ENCODE measurements around the gene IZUMO1R. TPM values are rescaled to one million over a fixed set of nuclear protein-coding genes. Genes with fewer than 3 reads are reported as not detected.

Gene IZUMO1R
- total RNA-seq, 5 donors from 2014 or later (not counting 1 experiment from before 2014, with no cell fraction given) = not detected

GRCh38 chr11:94307101-94307791 lies 2.9 kb downstream of the IZUMO1R start:
- CTCF ChIA-PET = no interaction called here
- no peak overlapping the region for H3K4me3 ChIP-seq (ENCODE audit: control insufficient read depth in 1 of 2, extremely low read depth in 1 of 2, low read length in 1 of 2)
- Mint-ChIP-seq H3K4me3 (no peak overlapping the region), H3K27ac (no peak overlapping the region), H3K36me3 (no peaks in the 10 kb centered on the region), H3K9me3 (no peaks in the 10 kb centered on the region), H3K27me3 (peaks cover 6 to 17% of the 10 kb centered on the region in 2 donors), H3K4me1 (no peaks in the 10 kb centered on the region)
- H3K4me1 ChIP-seq (ENCODE audit: control insufficient read depth in 1 of 2, extremely low read depth in 1 of 2, insufficient read depth in 2 of 2, low read length in 2 of 2) = no peaks in the 10 kb centered on the region
- POLR2A ChIA-PET = no interaction called here
- no peaks in the 10 kb centered on the region for H3K9me3 ChIP-seq
- H3K27ac ChIP-seq (ENCODE audit: low read length) = no peak overlapping the region
- ATAC-seq (replicated peaks in 1 of 4) (no peak), DNase-seq (no peak)
- no peaks in the 10 kb centered on the region for H3K36me3 ChIP-seq (ENCODE audit: control insufficient read depth in 2 of 2, extremely low read depth in 1 of 2, insufficient read depth in 1 of 2, low read length in 1 of 2)
- WGBS (ENCODE audit: insufficient coverage) = 91% methylated on average over 12 of the region's 14 CpGs
- peaks cover 0 to 26% of the 10 kb centered on the region in 2 experiments for H3K27me3 ChIP-seq (replicated peaks in 1 of 2; ENCODE audit: control insufficient read depth in 2 of 2, extremely low read depth in 1 of 2, insufficient read depth in 2 of 2, low read length in 1 of 2)

- H3K27ac Mint-ChIP-seq = no peak overlapping the region
Observed at GRCh38 chr11:94308024-94308423, 3.6 kb downstream of the IZUMO1R start.

GRCh38 chr11:94309757-94310156 lies 5.4 kb downstream of the IZUMO1R start:
- no peak overlapping the region for H3K27ac Mint-ChIP-seq
- H3K4me3 ChIP-seq (ENCODE audit: control insufficient read depth in 1 of 2, extremely low read depth in 1 of 2, low read length in 1 of 2) = no peak overlapping the region
- no peaks in the 10 kb centered on the region for H3K9me3 ChIP-seq
- peaks cover 24 to 26% of the 10 kb centered on the region in 2 donors for H3K27me3 Mint-ChIP-seq
- CTCF ChIA-PET = no interaction called here
- no peaks in the 10 kb centered on the region for H3K36me3 ChIP-seq (ENCODE audit: control insufficient read depth in 2 of 2, extremely low read depth in 1 of 2, insufficient read depth in 1 of 2, low read length in 1 of 2)
- no peak overlapping the region for H3K27ac ChIP-seq (ENCODE audit: low read length)
- DNase-seq (no peak), ATAC-seq (replicated peaks in 1 of 4) (no peak)
- no peaks in the 10 kb centered on the region for H3K4me1 Mint-ChIP-seq
- H3K36me3 Mint-ChIP-seq = no peaks in the 10 kb centered on the region
- H3K4me3 Mint-ChIP-seq = no peak overlapping the region
- H3K27me3 ChIP-seq (replicated peaks in 1 of 2; ENCODE audit: control insufficient read depth in 2 of 2, extremely low read depth in 1 of 2, insufficient read depth in 2 of 2, low read length in 1 of 2) = peaks cover 0 to 26% of the 10 kb centered on the region in 2 experiments
- no peaks in the 10 kb centered on the region for H3K4me1 ChIP-seq (ENCODE audit: control insufficient read depth in 1 of 2, extremely low read depth in 1 of 2, insufficient read depth in 2 of 2, low read length in 2 of 2)
- POLR2A ChIA-PET = no interaction called here
- H3K9me3 Mint-ChIP-seq = no peaks in the 10 kb centered on the region
- WGBS (ENCODE audit: insufficient coverage) = no CpG with 5 or more reads among the region's 1 CpG

More at GRCh38 chr11:94308024-94308423, 3.6 kb downstream of the IZUMO1R start:
- no peak for ATAC-seq (replicated peaks in 1 of 4)
- no peaks in the 10 kb centered on the region for H3K36me3 Mint-ChIP-seq
- 74% methylated on average over 5 of the region's 5 CpGs for WGBS (ENCODE audit: insufficient coverage)
- ChIA-PET CTCF (no interaction called here), POLR2A (no interaction called here)
- H3K9me3 ChIP-seq = no peaks in the 10 kb centered on the region
- DNase-seq = no peak
- no peaks in the 10 kb centered on the region for H3K9me3 Mint-ChIP-seq
- no peaks in the 10 kb centered on the region for H3K4me1 ChIP-seq (ENCODE audit: control insufficient read depth in 1 of 2, extremely low read depth in 1 of 2, insufficient read depth in 2 of 2, low read length in 2 of 2)
- H3K27me3 ChIP-seq (replicated peaks in 1 of 2; ENCODE audit: control insufficient read depth in 2 of 2, extremely low read depth in 1 of 2, insufficient read depth in 2 of 2, low read length in 1 of 2) = peaks cover 0 to 26% of the 10 kb centered on the region in 2 experiments
- no peak overlapping the region for H3K27ac ChIP-seq (ENCODE audit: low read length)
- no peak overlapping the region for H3K4me3 Mint-ChIP-seq
- H3K27me3 Mint-ChIP-seq = peaks cover 11 to 15% of the 10 kb centered on the region in 2 donors
- H3K36me3 ChIP-seq (ENCODE audit: control insufficient read depth in 2 of 2, extremely low read depth in 1 of 2, insufficient read depth in 1 of 2, low read length in 1 of 2) = no peaks in the 10 kb centered on the region
- H3K4me3 ChIP-seq (ENCODE audit: control insufficient read depth in 1 of 2, extremely low read depth in 1 of 2, low read length in 1 of 2) = no peak overlapping the region
- no peaks in the 10 kb centered on the region for H3K4me1 Mint-ChIP-seq

GRCh38 chr11:94310191-94310875 lies 6.0 kb downstream of the IZUMO1R start:
- Mint-ChIP-seq H3K36me3 (no peaks in the 10 kb centered on the region), H3K27me3 (peaks cover 24 to 28% of the 10 kb centered on the region in 2 donors), H3K4me3 (no peak overlapping the region), H3K27ac (no peak overlapping the region), H3K9me3 (no peaks in the 10 kb centered on the region), H3K4me1 (no peaks in the 10 kb centered on the region)
- DNase-seq (no peak), ATAC-seq (replicated peaks in 1 of 4) (no peak)
- H3K27me3 ChIP-seq (replicated peaks in 1 of 2; ENCODE audit: control insufficient read depth in 2 of 2, extremely low read depth in 1 of 2, insufficient read depth in 2 of 2, low read length in 1 of 2) = peaks cover 0 to 21% of the 10 kb centered on the region in 2 experiments
- no peak overlapping the region for H3K4me3 ChIP-seq (ENCODE audit: control insufficient read depth in 1 of 2, extremely low read depth in 1 of 2, low read length in 1 of 2)
- no peaks in the 10 kb centered on the region for H3K36me3 ChIP-seq (ENCODE audit: control insufficient read depth in 2 of 2, extremely low read depth in 1 of 2, insufficient read depth in 1 of 2, low read length in 1 of 2)
- H3K27ac ChIP-seq (ENCODE audit: low read length) = no peak overlapping the region
- no peaks in the 10 kb centered on the region for H3K4me1 ChIP-seq (ENCODE audit: control insufficient read depth in 1 of 2, extremely low read depth in 1 of 2, insufficient read depth in 2 of 2, low read length in 2 of 2)
- POLR2A ChIA-PET = no interaction called here
- 80% methylated on average over 1 of the region's 5 CpGs for WGBS (ENCODE audit: insufficient coverage)
- H3K9me3 ChIP-seq = no peaks in the 10 kb centered on the region
- CTCF ChIA-PET = no interaction called here

GRCh38 chr11:94312339-94312738 lies 8.0 kb downstream of the IZUMO1R start:
- no peaks in the 10 kb centered on the region for H3K4me1 Mint-ChIP-seq
- ChIA-PET POLR2A (no interaction called here), CTCF (interaction anchor here in 1 of 2 donors (0.6 kb wide), 1 partner anchor 108 kb away, joined by 3 read pairs; no protein-coding TSS in a partner anchor)
- Histone ChIP-seq H3K4me1 (ENCODE audit: control insufficient read depth in 1 of 2, extremely low read depth in 1 of 2, insufficient read depth in 2 of 2, low read length in 2 of 2) (no peaks in the 10 kb centered on the region), H3K27ac (ENCODE audit: low read length) (no peak overlapping the region), H3K36me3 (ENCODE audit: control insufficient read depth in 2 of 2, extremely low read depth in 1 of 2, insufficient read depth in 1 of 2, low read length in 1 of 2) (no peaks in the 10 kb centered on the region), H3K9me3 (no peaks in the 10 kb centered on the region), H3K4me3 (ENCODE audit: control insufficient read depth in 1 of 2, extremely low read depth in 1 of 2, low read length in 1 of 2) (no peak overlapping the region), H3K27me3 (replicated peaks in 1 of 2; ENCODE audit: control insufficient read depth in 2 of 2, extremely low read depth in 1 of 2, insufficient read depth in 2 of 2, low read length in 1 of 2) (peaks cover 0 to 10% of the 10 kb centered on the region in 2 experiments)
- no peaks in the 10 kb centered on the region for H3K9me3 Mint-ChIP-seq
- no peak overlapping the region for H3K27ac Mint-ChIP-seq
- ATAC-seq (replicated peaks in 1 of 4) (no peak), DNase-seq (no peak)
- peaks cover 28 to 29% of the 10 kb centered on the region in 2 donors for H3K27me3 Mint-ChIP-seq
- H3K4me3 Mint-ChIP-seq = no peak overlapping the region
- 60% methylated on average over 1 of the region's 4 CpGs for WGBS (ENCODE audit: insufficient coverage)
- H3K36me3 Mint-ChIP-seq = no peaks in the 10 kb centered on the region

- H3K36me3 Mint-ChIP-seq = no peaks in the 10 kb centered on the region
- Histone ChIP-seq H3K9me3 (no peaks in the 10 kb centered on the region), H3K27ac (ENCODE audit: low read length) (no peak overlapping the region), H3K36me3 (ENCODE audit: control insufficient read depth in 2 of 2, extremely low read depth in 1 of 2, insufficient read depth in 1 of 2, low read length in 1 of 2) (no peaks in the 10 kb centered on the region), H3K4me3 (ENCODE audit: control insufficient read depth in 1 of 2, extremely low read depth in 1 of 2, low read length in 1 of 2) (no peak overlapping the region), H3K4me1 (ENCODE audit: control insufficient read depth in 1 of 2, extremely low read depth in 1 of 2, insufficient read depth in 2 of 2, low read length in 2 of 2) (no peaks in the 10 kb centered on the region), H3K27me3 (replicated peaks in 1 of 2; ENCODE audit: control insufficient read depth in 2 of 2, extremely low read depth in 1 of 2, insufficient read depth in 2 of 2, low read length in 1 of 2) (peaks cover 0 to 2% of the 10 kb centered on the region in 2 experiments)
- no peak for DNase-seq
- no peak overlapping the region for H3K4me3 Mint-ChIP-seq
- POLR2A ChIA-PET = interaction anchor here in 1 of 2 donors (0.6 kb wide), 1 partner anchor 375 kb away, joined by 3 read pairs; no protein-coding TSS in a partner anchor
- H3K27ac Mint-ChIP-seq = no peak overlapping the region
- H3K4me1 Mint-ChIP-seq = no peaks in the 10 kb centered on the region
- WGBS (ENCODE audit: insufficient coverage) = 67% methylated on average over 1 of the region's 4 CpGs
- no peaks in the 10 kb centered on the region for H3K9me3 Mint-ChIP-seq
- no peak for ATAC-seq (replicated peaks in 1 of 4)
- peaks cover 21 to 26% of the 10 kb centered on the region in 2 donors for H3K27me3 Mint-ChIP-seq
- CTCF ChIA-PET = no interaction called here
Observed at GRCh38 chr11:94314064-94314463, 9.7 kb downstream of the IZUMO1R start.
